Measurements from ENCODE around the gene PLD4.

The PLD4 gene

GRCh38 chr14:104924421-104925213, at the start of gene PLD4:
Gene PLD4, plus strand, starts transcription at chr14:104924879. Its CDS starts 2,262 bp downstream, at chr14:104927141.
- TF ChIP-seq EZH2phosphoT487 (conservative IDR thresholded peaks at IDR 0.05; ENCODE audit: low read length) (no peak), CTCF (IDR thresholded peaks at IDR 0.05; ENCODE audit: insufficient read depth, low read length, poor library complexity, severe bottlenecking) (no peak)
- H3K9me2 ChIP-seq (replicated peaks; ENCODE audit: insufficient read depth, low read length) = no peaks in the 10 kb centered on the region
- no peaks in the 10 kb centered on the region for H4K20me1 ChIP-seq (ENCODE audit: low read depth, low read length)
- no peak within 1 kb of the TSS; the same call in 1 of the 2 replicates for H3K9ac ChIP-seq (ENCODE audit: low read length)
- no peaks in the 10 kb centered on the region for H3F3A ChIP-seq (ENCODE audit: insufficient read depth)
- H3K27ac ChIP-seq (ENCODE audit: low read depth, low read length) = no peak within 1 kb of the TSS
- H3K36me3 ChIP-seq (ENCODE audit: low read length) = no peaks in the 10 kb centered on the region
- H3K9me3 ChIP-seq (ENCODE audit: insufficient read depth, low read length) = no peaks in the 10 kb centered on the region
- H3K27me3 ChIP-seq (ENCODE audit: low read length) = no peaks in the 10 kb centered on the region
- H3K4me2 ChIP-seq (ENCODE audit: low read depth, low read length, poor library complexity, severe bottlenecking) = peak within 1 kb of the TSS; percentile 3
- H2AFZ ChIP-seq (ENCODE audit: low read depth, low read length, severe bottlenecking) = no peak within 1 kb of the TSS
- no peaks in the 10 kb centered on the region for H3K79me2 ChIP-seq (ENCODE audit: insufficient read depth, low read length)
- H3K4me3 ChIP-seq (ENCODE audit: insufficient read depth, low read length, poor library complexity, severe bottlenecking) = no peak within 1 kb of the TSS

- Histone ChIP-seq H3F3A (ENCODE audit: insufficient read depth) (no peaks in the 10 kb centered on the region), H3K79me2 (ENCODE audit: insufficient read depth, low read length) (no peaks in the 10 kb centered on the region), H4K20me1 (ENCODE audit: low read depth, low read length) (no peaks in the 10 kb centered on the region), H3K9me2 (replicated peaks; ENCODE audit: insufficient read depth, low read length) (no peaks in the 10 kb centered on the region), H2AFZ (ENCODE audit: low read depth, low read length, severe bottlenecking) (no peak overlapping the region), H3K4me3 (ENCODE audit: insufficient read depth, low read length, poor library complexity, severe bottlenecking) (no peak overlapping the region), H3K4me2 (ENCODE audit: low read depth, low read length, poor library complexity, severe bottlenecking) (no peak overlapping the region), H3K36me3 (ENCODE audit: low read length) (no peaks in the 10 kb centered on the region), H3K27me3 (ENCODE audit: low read length) (no peaks in the 10 kb centered on the region), H3K27ac (ENCODE audit: low read depth, low read length) (no peak overlapping the region), H3K9ac (ENCODE audit: low read length) (no peak overlapping the region), H3K9me3 (ENCODE audit: insufficient read depth, low read length) (no peaks in the 10 kb centered on the region)
- TF ChIP-seq EZH2phosphoT487 (conservative IDR thresholded peaks at IDR 0.05; ENCODE audit: low read length) = no peak
- no peak for TF ChIP-seq CTCF (IDR thresholded peaks at IDR 0.05; ENCODE audit: insufficient read depth, low read length, poor library complexity, severe bottlenecking)
Measured at GRCh38 chr14:104875412-104875751, 49.3 kb upstream of the PLD4 start.

GRCh38 chr14:104875811-104876210, 48.9 kb upstream of the PLD4 start:
- no peak overlapping the region for H2AFZ ChIP-seq (ENCODE audit: low read depth, low read length, severe bottlenecking)
- H3K79me2 ChIP-seq (ENCODE audit: insufficient read depth, low read length) = no peaks in the 10 kb centered on the region
- H3K9me2 ChIP-seq (replicated peaks; ENCODE audit: insufficient read depth, low read length) = no peaks in the 10 kb centered on the region
- H3K9ac ChIP-seq (ENCODE audit: low read length) = no peak overlapping the region
- no peaks in the 10 kb centered on the region for H3K9me3 ChIP-seq (ENCODE audit: insufficient read depth, low read length)
- H4K20me1 ChIP-seq (ENCODE audit: low read depth, low read length) = no peaks in the 10 kb centered on the region
- no peaks in the 10 kb centered on the region for H3K27me3 ChIP-seq (ENCODE audit: low read length)
- no peak overlapping the region for H3K4me2 ChIP-seq (ENCODE audit: low read depth, low read length, poor library complexity, severe bottlenecking)
- TF ChIP-seq EZH2phosphoT487 (conservative IDR thresholded peaks at IDR 0.05; ENCODE audit: low read length) = no peak
- no peak for TF ChIP-seq CTCF (IDR thresholded peaks at IDR 0.05; ENCODE audit: insufficient read depth, low read length, poor library complexity, severe bottlenecking)
- H3K4me3 ChIP-seq (ENCODE audit: insufficient read depth, low read length, poor library complexity, severe bottlenecking) = no peak overlapping the region
- H3F3A ChIP-seq (ENCODE audit: insufficient read depth) = no peaks in the 10 kb centered on the region
- H3K36me3 ChIP-seq (ENCODE audit: low read length) = no peaks in the 10 kb centered on the region
- no peak overlapping the region for H3K27ac ChIP-seq (ENCODE audit: low read depth, low read length)
